Tibial nerve (tissue), 4 donors: ENCODE data around the gene ZNF827. TPM values are rescaled to one million over a fixed set of nuclear protein-coding genes. Genes with fewer than 3 reads are reported as not detected.
A peak's percentile ranks its signal among the peaks of the same experiment; 100 is the strongest.

Source experiments
- DNase-seq, 2 donors: peaks; one replicate each; pipeline ENCODE4 v3.0.0-alpha.2; 2019; ENCODE audit warnings: low spot score in 2 of 2
- H3K27ac ChIP-seq, 4 donors: fragments of 200-600 bp; sonication (generic) in 3 of 4; one replicate each; pipeline ENCODE4 v1.5.1; 2017 to 2019; ENCODE audit warnings: mild to moderate bottlenecking in 1 of 4
- H3K27me3 ChIP-seq, 2 donors: fragments of 200-600 bp; sonication (generic) in 1 of 2; one replicate each; pipeline versions ENCODE4 v1.5.1 to v1.6.0; 2017 to 2019
- H3K36me3 ChIP-seq, 3 donors: fragments of 200-600 bp; sonication (generic); one replicate each; pipeline ENCODE4 v1.5.1; 2018 to 2019
- H3K4me1 ChIP-seq, 4 donors: fragments of 200-600 bp; sonication (generic) in 3 of 4; one replicate each; pipeline ENCODE4 v1.5.1; 2017 to 2019
- H3K4me3 ChIP-seq, 4 donors: fragments of 200-600 bp; sonication (generic) in 3 of 4; one replicate each; pipeline ENCODE4 v1.5.1; 2017 to 2019; ENCODE audit warnings: mild to moderate bottlenecking in 1 of 4, moderate library complexity in 1 of 4
- H3K9me3 ChIP-seq, 4 donors: fragments of 200-600 bp; sonication (generic) in 3 of 4; one replicate each; pipeline ENCODE4 v1.5.1; 2017 to 2019
- CTCF ChIP-seq, 5 experiments: fragments of 200-600 bp in 3 of 5; fragments of 450-650 bp in 2 of 5; sonication (generic) in 3 of 5; IDR thresholded peaks; one replicate each; pipeline ENCODE4 v1.5.1; 2016 to 2019; ENCODE audit warnings: antibody characterized with exemption in 5 of 5, mild to moderate bottlenecking in 3 of 5, moderate library complexity in 2 of 5
- EP300 ChIP-seq, 2 donors: sonication (generic); formaldehyde crosslinking; IDR thresholded peaks; one replicate each; pipeline ENCODE4 v1.6.1; 2017; ENCODE audit warnings: antibody characterized with exemption in 2 of 2, mild to moderate bottlenecking in 1 of 2
- POLR2A ChIP-seq, 2 donors: fragments of 450-650 bp; IDR thresholded peaks; one replicate each; pipeline ENCODE4 v1.6.1; 2017; ENCODE audit warnings: antibody characterized with exemption in 2 of 2, mild to moderate bottlenecking in 2 of 2, moderate library complexity in 2 of 2
- WGBS, 2 donors: methylation state at CpG; one replicate each; pipeline ENCODE4 v1.1.5; 2018; 5-methylcytosine and 5-hydroxymethylcytosine counted together
- total RNA-seq, 4 donors: library from RNA; depleted of rRNA; stranded (reverse); fragments of >200 nt; gene quantifications; one replicate each; pipeline ENCODE4 v1.1.0, GENCODE V29; 2016

The ZNF827 gene
- total RNA-seq, 4 donors from 2014 or later, result 3.7 to 10.0 (median 6.4) TPM

GRCh38 chr4:145890689-145891088 is 47.9 kb downstream of the ZNF827 start:
- 85 to 89% methylated on average over 3 of the region's 3 CpGs for WGBS, 2 donors

GRCh38 chr4:145888393-145888792 is 50.2 kb downstream of the ZNF827 start:
- TF ChIP-seq CTCF (IDR thresholded peaks at IDR 0.05) (no peak), POLR2A (IDR thresholded peaks at IDR 0.05) (no peak), EP300 (IDR thresholded peaks at IDR 0.05) (no peak)
- no peak for DNase-seq

More at GRCh38 chr4:145890689-145891088, 47.9 kb downstream of the ZNF827 start:
- H3K27ac ChIP-seq, result no peak overlapping the region
- no peak for TF ChIP-seq CTCF (IDR thresholded peaks at IDR 0.05)
- no peak for TF ChIP-seq EP300 (IDR thresholded peaks at IDR 0.05)
- TF ChIP-seq POLR2A (IDR thresholded peaks at IDR 0.05), result no peak
- no peak overlapping the region for H3K4me3 ChIP-seq
- DNase-seq, result no peak
- no peaks in the 10 kb centered on the region for H3K9me3 ChIP-seq
- no peaks in the 10 kb centered on the region for H3K27me3 ChIP-seq
- H3K36me3 ChIP-seq, result peaks cover 0 to 4% (median 0%) of the 10 kb centered on the region in 3 donors
- peaks cover 0 to 15% (median 0%) of the 10 kb centered on the region in 4 donors for H3K4me1 ChIP-seq

GRCh38 chr4:145887241-145887991 is 51.2 kb downstream of the ZNF827 start:
- H3K4me3 ChIP-seq, result no peak overlapping the region
- 48 to 49% methylated on average over 11 of the region's 11 CpGs for WGBS, 2 donors
- peak overlapping the region in 2 of 4 donors; percentile 32 to 34 for H3K27ac ChIP-seq
- TF ChIP-seq CTCF (IDR thresholded peaks at IDR 0.05), result no peak
- no peaks in the 10 kb centered on the region for H3K9me3 ChIP-seq
- H3K4me1 ChIP-seq, result peaks cover 0 to 15% (median 0%) of the 10 kb centered on the region in 4 donors
- DNase-seq, result no peak
- no peaks in the 10 kb centered on the region for H3K27me3 ChIP-seq
- peaks cover 0 to 4% (median 0%) of the 10 kb centered on the region in 3 donors for H3K36me3 ChIP-seq

More at GRCh38 chr4:145888393-145888792, 50.2 kb downstream of the ZNF827 start:
- Histone ChIP-seq H3K36me3 (peaks cover 0 to 4% (median 0%) of the 10 kb centered on the region in 3 donors), H3K27me3 (no peaks in the 10 kb centered on the region), H3K4me1 (peaks cover 0 to 15% (median 0%) of the 10 kb centered on the region in 4 donors), H3K27ac (no peak overlapping the region), H3K4me3 (no peak overlapping the region), H3K9me3 (no peaks in the 10 kb centered on the region)
- WGBS, 2 donors, result 96 to 98% methylated on average over 2 of the region's 2 CpGs

- H3K4me3 ChIP-seq, result no peak overlapping the region
- no peaks in the 10 kb centered on the region for H3K9me3 ChIP-seq
- no peak for DNase-seq
- peaks cover 0 to 15% (median 0%) of the 10 kb centered on the region in 4 donors for H3K4me1 ChIP-seq
- no peak for TF ChIP-seq EP300 (IDR thresholded peaks at IDR 0.05)
- TF ChIP-seq CTCF (IDR thresholded peaks at IDR 0.05), result no peak
- H3K27me3 ChIP-seq, result no peaks in the 10 kb centered on the region
- H3K36me3 ChIP-seq, result peaks cover 0 to 4% (median 0%) of the 10 kb centered on the region in 3 donors
- no peak overlapping the region for H3K27ac ChIP-seq
These were observed 51.8 kb downstream of the ZNF827 start for GRCh38 chr4:145886871-145887240.

GRCh38 chr4:145885666-145886065 is 53.0 kb downstream of the ZNF827 start:
- WGBS, 2 donors, result 94% methylated on average over 9 of the region's 9 CpGs
- Histone ChIP-seq H3K27ac (no peak overlapping the region), H3K4me1 (peaks cover 0 to 15% (median 0%) of the 10 kb centered on the region in 4 donors), H3K36me3 (no peaks in the 10 kb centered on the region), H3K9me3 (no peaks in the 10 kb centered on the region), H3K4me3 (no peak overlapping the region), H3K27me3 (no peaks in the 10 kb centered on the region)
- DNase-seq, result no peak
- TF ChIP-seq POLR2A (IDR thresholded peaks at IDR 0.05) (no peak), CTCF (IDR thresholded peaks at IDR 0.05) (no peak), EP300 (IDR thresholded peaks at IDR 0.05) (no peak)
